ENCODE results near the gene FNDC10. TPM values are rescaled to one million over a fixed set of nuclear protein-coding genes. Genes with fewer than 3 reads are reported as not detected.

Gene FNDC10
- total RNA-seq, 1 experiment from 2014 or later: 15.2 TPM

DNA sequence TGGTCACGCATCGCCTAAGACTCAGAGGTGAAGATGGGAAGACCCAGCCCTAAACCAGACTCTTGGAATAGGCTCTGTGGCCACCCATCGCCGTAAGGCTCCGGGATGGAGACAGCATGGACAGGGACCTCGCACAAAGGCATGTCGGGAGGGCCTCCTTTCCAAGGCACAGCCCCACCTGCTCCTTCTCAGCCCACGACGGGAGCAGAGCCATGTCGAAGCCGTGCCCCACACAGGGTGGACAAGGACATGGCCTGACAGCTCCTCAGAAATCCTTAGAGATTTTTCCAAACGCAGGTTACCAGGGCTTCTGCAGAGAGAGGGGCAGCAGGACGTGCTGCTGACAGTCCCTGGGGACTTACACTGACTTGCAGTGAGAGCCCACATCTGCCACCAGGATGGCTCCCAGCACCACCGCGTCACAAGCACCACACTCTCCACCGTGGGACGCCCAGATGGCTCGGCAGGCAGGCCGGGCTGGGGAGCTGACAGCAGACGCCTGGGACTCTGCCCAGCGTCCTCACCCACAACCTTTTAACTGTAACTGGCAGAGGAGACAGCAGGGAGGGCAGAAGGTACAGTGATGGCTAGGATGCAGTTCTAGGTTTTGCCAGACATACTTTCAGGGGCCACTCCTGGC lies 37.3 kb downstream of the FNDC10 start:
- H2BK5ac ChIP-seq (ENCODE audit: insufficient read length, low read length): no peak overlapping the region
- Mint-ChIP-seq H3K4me1 (peaks cover 8 to 9% of the 10 kb centered on the region in 2 experiments; a peak in 3 of 4 replicates), H3K27ac (no peak overlapping the region), H3K9me3 (no peaks in the 10 kb centered on the region), H3K36me3 (ENCODE audit: insufficient read depth in 1 of 3, low read depth in 3 of 3) (peaks cover 34 to 65% (median 49%) of the 10 kb centered on the region in 3 experiments), H3K4me3 (no peak overlapping the region), H3K27me3 (ENCODE audit: low read depth) (no peaks in the 10 kb centered on the region; the same call in 1 of the 2 replicates)
- H4K5ac ChIP-seq (ENCODE audit: insufficient read length, low read depth, low read length): no peak overlapping the region
- WGBS (ENCODE audit: extremely low coverage, insufficient read length, low lambda C conversion rate): no CpG with 5 or more reads among the region's 21 CpGs
- H3K23ac ChIP-seq (ENCODE audit: insufficient read length, low read depth, low read length): no peak overlapping the region
- TF ChIP-seq, protein P1, sequence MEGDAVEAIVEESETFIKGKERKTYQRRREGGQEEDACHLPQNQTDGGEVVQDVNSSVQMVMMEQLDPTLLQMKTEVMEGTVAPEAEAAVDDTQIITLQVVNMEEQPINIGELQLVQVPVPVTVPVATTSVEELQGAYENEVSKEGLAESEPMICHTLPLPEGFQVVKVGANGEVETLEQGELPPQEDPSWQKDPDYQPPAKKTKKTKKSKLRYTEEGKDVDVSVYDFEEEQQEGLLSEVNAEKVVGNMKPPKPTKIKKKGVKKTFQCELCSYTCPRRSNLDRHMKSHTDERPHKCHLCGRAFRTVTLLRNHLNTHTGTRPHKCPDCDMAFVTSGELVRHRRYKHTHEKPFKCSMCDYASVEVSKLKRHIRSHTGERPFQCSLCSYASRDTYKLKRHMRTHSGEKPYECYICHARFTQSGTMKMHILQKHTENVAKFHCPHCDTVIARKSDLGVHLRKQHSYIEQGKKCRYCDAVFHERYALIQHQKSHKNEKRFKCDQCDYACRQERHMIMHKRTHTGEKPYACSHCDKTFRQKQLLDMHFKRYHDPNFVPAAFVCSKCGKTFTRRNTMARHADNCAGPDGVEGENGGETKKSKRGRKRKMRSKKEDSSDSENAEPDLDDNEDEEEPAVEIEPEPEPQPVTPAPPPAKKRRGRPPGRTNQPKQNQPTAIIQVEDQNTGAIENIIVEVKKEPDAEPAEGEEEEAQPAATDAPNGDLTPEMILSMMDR (conservative IDR thresholded peaks at IDR 0.05): no peak
- no peak overlapping the region for H2BK20ac ChIP-seq (ENCODE audit: low read depth, low read length, poor library complexity, severe bottlenecking)
- H3K4me1 ChIP-seq (ENCODE audit: insufficient read depth, low read length): no peaks in the 10 kb centered on the region
- no peak overlapping the region for H4K91ac ChIP-seq (ENCODE audit: insufficient read length, low read depth, low read length)
- no peak overlapping the region for H3T11ph ChIP-seq (ENCODE audit: low read length)
- no peak overlapping the region for H2BK12ac ChIP-seq (ENCODE audit: insufficient read length, low read depth, low read length)
- no peak overlapping the region for H3K56ac ChIP-seq (ENCODE audit: insufficient read length, low read depth, low read length)
- no peak overlapping the region for H3K27ac ChIP-seq (ENCODE audit: insufficient read length, low read depth, low read length)
- H3K9ac ChIP-seq (ENCODE audit: extremely low read depth, insufficient read length, low read length): no peak overlapping the region
- no peak overlapping the region for H4K8ac ChIP-seq (replicated peaks; ENCODE audit: insufficient read length, low read depth, low read length)
- H2AK5ac ChIP-seq (ENCODE audit: insufficient read length, low read length): no peak overlapping the region
- no peak overlapping the region for H3K14ac ChIP-seq (ENCODE audit: insufficient read depth, low read length)
- DNase-seq: no peak
- peaks cover 9% of the 10 kb centered on the region for H3K79me1 ChIP-seq (ENCODE audit: insufficient read depth, low read depth, low read length, poor library complexity, severe bottlenecking)
- no peaks in the 10 kb centered on the region for H4K20me1 ChIP-seq (ENCODE audit: control insufficient read depth, insufficient read depth, insufficient read length)
- no peaks in the 10 kb centered on the region for H3K23me2 ChIP-seq (ENCODE audit: insufficient read length, low read depth, low read length, poor library complexity, severe bottlenecking)
- H3K4me2 ChIP-seq (ENCODE audit: insufficient read depth, insufficient read length, low read length): no peak overlapping the region
- H3K4ac ChIP-seq (ENCODE audit: low read depth, low read length): no peak overlapping the region
- H2AFZ ChIP-seq (ENCODE audit: low read length): no peak overlapping the region
- H2BK15ac ChIP-seq (ENCODE audit: low read depth, low read length): no peak overlapping the region
- peaks cover 23% of the 10 kb centered on the region; the same call in 1 of the 2 replicates for H3K79me2 ChIP-seq (ENCODE audit: insufficient read depth, low read length)
- H2BK120ac ChIP-seq (ENCODE audit: low read depth, low read length, poor library complexity, severe bottlenecking): no peak overlapping the region
- no peaks in the 10 kb centered on the region for H3K27me3 ChIP-seq (ENCODE audit: insufficient read depth, low read length)
- H3K18ac ChIP-seq (ENCODE audit: insufficient read length, low read depth, low read length): no peak overlapping the region
- no peaks in the 10 kb centered on the region for H3K9me3 ChIP-seq (ENCODE audit: control insufficient read depth, low read depth, low read length)
